Hepatocyte (in vitro differentiated cells): ENCODE measurements around the gene CROCC2. TPM values are rescaled to one million over a fixed set of nuclear protein-coding genes. Genes with fewer than 3 reads are reported as not detected.

ENCODE experiments used
- DNase-seq: peaks from one replicate; pipeline ENCODE4 v3.0.0-alpha.2; 2016; ENCODE audit warnings: low spot score
- H2AFZ ChIP-seq: fragments of 200-600 bp; sonication (generic); 2 replicates; pipeline ENCODE4 v1.6.0; 2016; ENCODE audit warnings: antibody characterized with exemption, mild to moderate bottlenecking
- H3K27ac ChIP-seq: fragments of 200-600 bp; sonication (generic); 2 replicates; pipeline ENCODE4 v1.5.1; 2016; ENCODE audit warnings: mild to moderate bottlenecking
- H3K27me3 ChIP-seq: fragments of 200-600 bp; sonication (generic); 2 replicates; pipeline ENCODE4 v1.6.1; 2016
- H3K36me3 ChIP-seq: fragments of 200-600 bp; sonication (generic); replicated peaks from 2 replicates; pipeline ENCODE4 v1.5.1; 2016; ENCODE audit warnings: low read depth; ENCODE audit not compliant: insufficient read depth
- H3K4me1 ChIP-seq: fragments of 200-600 bp; sonication (generic); 2 replicates; pipeline ENCODE4 v1.5.1; 2016; ENCODE audit warnings: mild to moderate bottlenecking, moderate library complexity; ENCODE audit not compliant: insufficient read depth
- H3K4me2 ChIP-seq: fragments of 200-600 bp; sonication (generic); 2 replicates; pipeline ENCODE4 v1.6.0; 2016
- H3K4me3 ChIP-seq: fragments of 200-600 bp; sonication (generic); 2 replicates; pipeline ENCODE4 v1.5.1; 2016; ENCODE audit warnings: mild to moderate bottlenecking
- H3K79me2 ChIP-seq: fragments of 200-600 bp; sonication (generic); 2 replicates; pipeline ENCODE4 v1.6.0; 2017; ENCODE audit warnings: mild to moderate bottlenecking
- H3K9me2 ChIP-seq: fragments of 200-600 bp; sonication (generic); replicated peaks from 2 replicates; pipeline ENCODE4 v1.6.0; 2017; ENCODE audit warnings: mild to moderate bottlenecking; ENCODE audit not compliant: insufficient read depth
- H3K9me3 ChIP-seq: fragments of 200-600 bp; sonication (generic); 2 replicates; pipeline ENCODE4 v1.5.1; 2016; ENCODE audit warnings: low read depth, mild to moderate bottlenecking
- H4K20me1 ChIP-seq: fragments of 200-600 bp; sonication (generic); 2 replicates; pipeline ENCODE4 v1.6.0; 2016; ENCODE audit warnings: mild to moderate bottlenecking; ENCODE audit not compliant: insufficient read depth, poor library complexity, severe bottlenecking
- EZH2 ChIP-seq: fragments of 200-600 bp; sonication (generic); IDR thresholded peaks from 2 replicates; pipeline ENCODE4 v1.6.1; 2016; ENCODE audit warnings: antibody characterized with exemption, mild to moderate bottlenecking, borderline replicate concordance
- EZH2phosphoT487 ChIP-seq: fragments of 200-600 bp; sonication (generic); IDR thresholded peaks from one replicate; pipeline ENCODE4 v1.6.1; 2018; ENCODE audit warnings: antibody characterized with exemption, mild to moderate bottlenecking, low read depth, moderate library complexity; ENCODE audit not compliant: unreplicated experiment, severe bottlenecking
- WGBS: methylation state at CpG from one replicate; pipeline ENCODE4 v1.1.6; 2016; ENCODE audit warnings: low lambda C conversion rate; ENCODE audit errors: missing lambda C conversion rate; 5-methylcytosine and 5-hydroxymethylcytosine counted together
- polyA plus RNA-seq: library from polyadenylated mRNA; unstranded; fragments of >200 nt; fragmentation: Nextera tagmentation; extraction: Ambion mirVana; gene quantifications from 2 replicates; pipeline ENCODE4 v1.2.1, GENCODE V29; 2016
- total RNA-seq: library from RNA; depleted of rRNA; stranded (reverse); fragments of >200 nt; gene quantifications from 2 replicates; pipeline ENCODE4 v1.2.3, GENCODE V29; 2014
- TF ChIP-seq, protein P1 (sequence below): fragments of 200-600 bp; sonication (generic); IDR thresholded peaks from 2 replicates; pipeline ENCODE4 v1.5.1; 2016; ENCODE audit warnings: antibody characterized with exemption, mild to moderate bottlenecking; ENCODE audit not compliant: poor library complexity

CROCC2 gene
- total and polyA plus RNA-seq, 2 experiments from 2014 or later = 0.04 to 0.10 TPM

DNA sequence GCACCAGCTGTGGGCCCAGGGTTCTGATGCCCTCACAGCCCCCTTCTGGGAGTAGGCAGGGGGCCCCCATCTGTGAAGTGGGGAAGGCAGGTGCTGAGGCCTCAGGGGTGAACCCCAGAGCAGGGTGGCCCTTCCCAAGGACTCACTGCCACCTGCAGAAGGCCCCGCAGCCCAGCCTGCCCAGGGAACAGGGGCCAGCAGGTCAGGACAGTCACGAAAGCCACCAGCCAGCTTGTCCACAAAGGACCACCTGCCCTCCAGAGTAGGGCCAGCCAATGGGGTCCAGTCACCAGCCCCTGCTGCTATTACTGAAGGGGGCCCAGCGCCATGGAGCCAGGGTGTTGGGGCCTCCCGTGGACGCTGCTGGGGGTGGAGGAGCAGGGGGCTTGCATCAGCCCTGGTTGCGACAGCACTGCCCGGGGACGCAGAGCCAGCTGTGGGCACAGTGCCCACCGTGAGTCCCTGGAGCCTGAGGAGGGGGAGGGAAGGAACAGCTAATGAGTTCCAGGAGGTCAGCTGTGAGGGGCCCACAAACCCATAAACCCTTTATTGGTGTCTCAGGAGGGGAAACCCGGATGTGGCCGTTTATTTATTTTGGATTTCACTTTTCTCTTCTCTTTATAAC lies 80.8 kb downstream of the CROCC2 start:
- Histone ChIP-seq H3K9me2 (no peaks in the 10 kb centered on the region), H3K4me3 (no peak overlapping the region), H3K4me2 (peak overlapping the region; percentile 59), H2AFZ (no peak overlapping the region), H3K4me1 (peaks cover 14% of the 10 kb centered on the region), H3K36me3 (no peaks in the 10 kb centered on the region), H3K27me3 (peaks cover 7% of the 10 kb centered on the region), H3K79me2 (no peaks in the 10 kb centered on the region), H4K20me1 (no peaks in the 10 kb centered on the region), H3K27ac (no peak overlapping the region), H3K9me3 (no peaks in the 10 kb centered on the region)
- TF ChIP-seq EZH2phosphoT487 = no peak
- TF ChIP-seq, protein P1, sequence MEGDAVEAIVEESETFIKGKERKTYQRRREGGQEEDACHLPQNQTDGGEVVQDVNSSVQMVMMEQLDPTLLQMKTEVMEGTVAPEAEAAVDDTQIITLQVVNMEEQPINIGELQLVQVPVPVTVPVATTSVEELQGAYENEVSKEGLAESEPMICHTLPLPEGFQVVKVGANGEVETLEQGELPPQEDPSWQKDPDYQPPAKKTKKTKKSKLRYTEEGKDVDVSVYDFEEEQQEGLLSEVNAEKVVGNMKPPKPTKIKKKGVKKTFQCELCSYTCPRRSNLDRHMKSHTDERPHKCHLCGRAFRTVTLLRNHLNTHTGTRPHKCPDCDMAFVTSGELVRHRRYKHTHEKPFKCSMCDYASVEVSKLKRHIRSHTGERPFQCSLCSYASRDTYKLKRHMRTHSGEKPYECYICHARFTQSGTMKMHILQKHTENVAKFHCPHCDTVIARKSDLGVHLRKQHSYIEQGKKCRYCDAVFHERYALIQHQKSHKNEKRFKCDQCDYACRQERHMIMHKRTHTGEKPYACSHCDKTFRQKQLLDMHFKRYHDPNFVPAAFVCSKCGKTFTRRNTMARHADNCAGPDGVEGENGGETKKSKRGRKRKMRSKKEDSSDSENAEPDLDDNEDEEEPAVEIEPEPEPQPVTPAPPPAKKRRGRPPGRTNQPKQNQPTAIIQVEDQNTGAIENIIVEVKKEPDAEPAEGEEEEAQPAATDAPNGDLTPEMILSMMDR = no peak
- no peak for TF ChIP-seq EZH2
- peak; percentile 68 for DNase-seq
- 46% methylated on average over 11 of the region's 11 CpGs for WGBS

DNA sequence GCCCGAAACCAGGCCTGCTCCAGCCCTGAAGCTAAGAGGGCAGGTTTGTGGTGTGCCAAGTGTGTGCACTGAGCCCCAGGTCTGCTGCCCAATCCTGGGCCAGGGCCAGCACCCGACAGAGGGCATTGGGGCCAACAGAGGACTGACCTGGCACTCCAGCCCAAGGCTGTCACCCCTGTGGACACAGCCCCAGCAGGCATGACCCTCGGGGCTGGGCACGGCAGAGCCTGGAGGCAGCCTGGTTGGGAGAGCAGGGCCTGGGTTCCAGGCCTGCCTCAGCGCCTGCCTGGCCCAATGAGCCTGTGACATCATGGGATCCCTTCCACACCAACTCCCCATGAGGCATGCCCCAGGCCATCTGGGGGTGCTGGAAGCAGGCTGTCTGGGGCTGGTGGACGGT lies 81.5 kb downstream of the CROCC2 start:
- TF ChIP-seq EZH2phosphoT487 (no peak), EZH2 (no peak)
- TF ChIP-seq, protein P1 = no peak
- no peaks in the 10 kb centered on the region for H3K9me2 ChIP-seq
- peaks cover 7% of the 10 kb centered on the region for H3K27me3 ChIP-seq
- H3K9me3 ChIP-seq = no peaks in the 10 kb centered on the region
- H3K4me3 ChIP-seq = no peak overlapping the region
- peak overlapping the region; percentile 59 for H3K4me2 ChIP-seq
- H3K36me3 ChIP-seq = no peaks in the 10 kb centered on the region
- peaks cover 14% of the 10 kb centered on the region for H3K4me1 ChIP-seq
- no peaks in the 10 kb centered on the region for H3K79me2 ChIP-seq
- H4K20me1 ChIP-seq = no peaks in the 10 kb centered on the region
- H2AFZ ChIP-seq = no peak overlapping the region
- WGBS = 84% methylated on average over 6 of the region's 6 CpGs
- peak overlapping the region; percentile 48 for H3K27ac ChIP-seq
- no peak for DNase-seq

DNA sequence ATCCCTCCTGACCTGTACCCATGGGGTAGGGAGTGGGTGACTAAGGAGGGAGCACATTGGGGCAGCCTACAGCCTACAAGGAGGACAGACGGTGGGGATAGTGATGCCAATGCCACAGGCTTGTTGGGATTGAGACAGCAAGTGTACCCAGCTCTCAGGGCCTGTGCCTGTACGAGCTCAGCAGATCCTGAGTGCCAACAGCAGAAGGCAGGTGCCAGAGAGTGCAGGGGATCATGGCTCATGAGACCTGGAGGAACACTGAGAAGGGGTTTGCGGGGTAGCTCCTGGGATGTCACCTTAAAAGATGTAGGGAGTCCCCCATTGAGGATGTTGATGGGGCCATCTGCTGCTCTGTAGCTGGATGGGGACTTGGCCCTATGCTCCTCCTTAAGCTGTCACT lies 82.0 kb downstream of the CROCC2 start:
- H3K4me3 ChIP-seq = no peak overlapping the region
- H4K20me1 ChIP-seq = no peaks in the 10 kb centered on the region
- H3K4me1 ChIP-seq = peaks cover 14% of the 10 kb centered on the region
- no peaks in the 10 kb centered on the region for H3K9me2 ChIP-seq
- H3K27ac ChIP-seq = no peak overlapping the region
- WGBS = 93% methylated on average over 3 of the region's 3 CpGs
- no peak overlapping the region for H3K4me2 ChIP-seq
- H3K9me3 ChIP-seq = no peaks in the 10 kb centered on the region
- TF ChIP-seq EZH2 (no peak), EZH2phosphoT487 (no peak)
- TF ChIP-seq, protein P1 = no peak
- H2AFZ ChIP-seq = no peak overlapping the region
- H3K79me2 ChIP-seq = no peaks in the 10 kb centered on the region
- no peaks in the 10 kb centered on the region for H3K36me3 ChIP-seq
- DNase-seq = no peak
- peaks cover 1% of the 10 kb centered on the region for H3K27me3 ChIP-seq
